ENCODE data around the gene ZNF488.

ZNF488 gene

DNA sequence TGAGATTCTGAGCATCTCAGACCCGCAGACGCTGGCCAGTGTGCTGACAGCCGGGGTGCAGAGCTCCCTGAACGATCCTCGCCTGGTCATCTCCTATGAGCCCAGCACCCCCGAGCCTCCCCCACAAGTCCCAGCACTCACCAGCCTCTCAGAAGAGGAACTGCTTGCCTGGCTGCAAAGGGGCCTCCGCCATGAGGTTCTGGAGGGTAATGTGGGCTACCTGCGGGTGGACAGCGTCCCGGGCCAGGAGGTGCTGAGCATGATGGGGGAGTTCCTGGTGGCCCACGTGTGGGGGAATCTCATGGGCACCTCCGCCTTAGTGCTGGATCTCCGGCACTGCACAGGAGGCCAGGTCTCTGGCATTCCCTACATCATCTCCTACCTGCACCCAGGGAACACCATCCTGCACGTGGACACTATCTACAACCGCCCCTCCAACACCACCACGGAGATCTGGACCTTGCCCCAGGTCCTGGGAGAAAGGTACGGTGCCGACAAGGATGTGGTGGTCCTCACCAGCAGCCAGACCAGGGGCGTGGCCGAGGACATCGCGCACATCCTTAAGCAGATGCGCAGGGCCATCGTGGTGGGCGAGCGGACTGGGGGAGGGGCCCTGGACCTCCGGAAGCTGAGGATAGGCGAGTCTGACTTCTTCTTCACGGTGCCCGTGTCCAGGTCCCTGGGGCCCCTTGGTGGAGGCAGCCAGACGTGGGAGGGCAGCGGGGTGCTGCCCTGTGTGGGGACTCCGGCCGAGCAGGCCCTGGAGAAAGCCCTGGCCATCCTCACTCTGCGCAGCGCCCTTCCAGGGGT, 35.2 kb downstream of the ZNF488 start:
- DNase-seq: no peak

DNA sequence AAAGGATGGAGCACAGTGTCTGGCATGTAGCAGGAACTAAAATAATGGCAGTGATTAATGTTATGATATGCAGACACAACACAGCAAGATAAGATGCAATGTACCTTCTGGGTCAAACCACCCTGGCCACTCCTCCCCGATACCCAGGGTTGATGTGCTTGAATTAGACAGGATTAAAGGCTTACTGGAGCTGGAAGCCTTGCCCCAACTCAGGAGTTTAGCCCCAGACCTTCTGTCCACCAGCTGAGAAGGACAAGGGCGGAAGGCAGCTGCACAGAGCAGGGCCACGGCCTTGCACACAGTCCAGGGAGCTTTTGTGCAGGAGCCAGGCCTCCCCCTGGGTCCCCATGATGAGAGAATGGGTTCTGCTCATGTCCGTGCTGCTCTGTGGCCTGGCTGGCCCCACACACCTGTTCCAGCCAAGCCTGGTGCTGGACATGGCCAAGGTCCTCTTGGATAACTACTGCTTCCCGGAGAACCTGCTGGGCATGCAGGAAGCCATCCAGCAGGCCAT, 35.9 kb downstream of the ZNF488 start, which contains the start of gene RBP3:
RBP3 (plus strand) TSS at position 226 of the 514 bp plus-strand sequence; CDS start at position 348, 122 bp downstream.
- DNase-seq: no peak

DNA sequence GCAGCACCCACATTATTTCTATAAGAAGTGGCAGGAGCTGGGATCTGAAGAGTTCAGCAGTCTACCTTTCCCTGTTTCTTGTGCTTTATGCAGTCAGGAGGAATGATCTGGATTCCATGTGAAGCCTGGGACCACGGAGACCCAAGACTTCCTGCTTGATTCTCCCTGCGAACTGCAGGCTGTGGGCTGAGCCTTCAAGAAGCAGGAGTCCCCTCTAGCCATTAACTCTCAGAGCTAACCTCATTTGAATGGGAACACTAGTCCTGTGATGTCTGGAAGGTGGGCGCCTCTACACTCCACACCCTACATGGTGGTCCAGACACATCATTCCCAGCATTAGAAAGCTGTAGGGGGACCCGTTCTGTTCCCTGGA, 36.8 kb downstream of the ZNF488 start:
- DNase-seq: no peak

DNA sequence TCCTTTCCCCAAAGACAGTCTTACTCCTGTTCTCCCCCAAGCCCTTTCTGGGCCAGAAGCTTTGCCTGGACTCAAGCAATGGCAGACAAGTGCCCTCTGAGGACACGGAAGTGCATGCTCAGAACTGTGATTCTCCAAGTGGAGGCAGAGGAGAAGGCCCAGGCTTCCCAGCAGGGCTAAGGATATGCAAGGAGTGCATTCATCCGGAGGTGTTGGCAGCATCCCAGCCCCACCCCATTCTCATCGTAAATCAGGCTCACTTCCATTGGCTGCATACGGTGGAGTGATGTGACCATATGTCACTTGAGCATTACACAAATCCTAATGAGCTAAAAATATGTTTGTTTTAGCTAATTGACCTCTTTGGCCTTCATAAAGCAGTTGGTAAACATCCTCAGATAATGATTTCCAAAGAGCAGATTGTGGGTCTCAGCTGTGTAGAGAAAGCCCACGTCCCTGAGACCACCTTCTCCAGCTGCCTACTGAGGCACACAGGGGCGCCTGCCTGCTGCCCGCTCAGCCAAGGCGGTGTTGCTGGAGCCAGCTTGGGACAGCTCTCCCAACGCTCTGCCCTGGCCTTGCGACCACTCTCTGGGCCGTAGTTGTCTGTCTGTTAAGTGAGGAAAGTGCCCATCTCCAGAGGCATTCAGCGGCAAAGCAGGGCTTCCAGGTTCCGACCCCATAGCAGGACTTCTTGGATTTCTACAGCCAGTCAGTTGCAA, 37.4 kb downstream of the ZNF488 start:
- no peak for DNase-seq

DNA sequence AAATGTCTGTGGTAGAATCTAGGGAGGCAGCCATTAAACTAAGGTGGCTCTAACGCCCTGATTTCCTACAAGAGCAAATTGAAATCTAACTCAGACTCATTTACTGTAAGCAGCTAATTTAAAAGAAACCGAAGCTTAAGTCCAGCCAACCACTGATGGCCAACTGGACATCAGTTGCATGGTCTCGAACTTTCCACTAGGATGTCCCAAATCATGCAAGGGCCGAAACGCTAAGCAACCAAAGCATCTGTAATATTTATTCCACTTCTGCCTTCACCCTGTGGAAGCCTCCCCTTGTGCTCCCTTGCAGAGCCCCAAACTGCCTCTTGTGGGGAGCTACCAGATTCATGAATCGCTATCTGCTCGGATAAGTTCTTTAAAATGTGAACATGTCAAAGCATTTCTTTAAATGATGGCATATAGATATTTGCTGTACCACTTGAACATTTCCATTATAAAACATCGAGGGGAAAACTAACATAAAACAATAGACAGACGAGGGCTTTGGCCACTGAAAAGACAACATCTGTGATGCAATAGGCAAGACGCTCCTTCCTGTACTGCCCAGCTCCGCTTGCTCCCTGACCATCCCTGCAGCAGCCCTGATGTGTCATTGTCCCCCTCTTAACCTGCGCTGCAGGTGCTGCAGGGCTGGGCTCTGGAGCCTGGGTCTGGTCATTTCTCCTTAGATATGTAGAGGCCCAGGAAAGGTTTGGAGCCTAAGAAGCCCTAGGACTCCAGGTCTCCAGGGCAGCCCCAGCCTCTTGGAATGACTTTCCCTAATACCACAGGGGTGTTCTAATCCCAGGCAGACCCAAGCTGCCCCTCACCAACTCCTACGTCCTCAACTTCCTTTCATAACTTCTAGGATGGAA, 38.9 kb downstream of the ZNF488 start:
- DNase-seq: no peak

DNA sequence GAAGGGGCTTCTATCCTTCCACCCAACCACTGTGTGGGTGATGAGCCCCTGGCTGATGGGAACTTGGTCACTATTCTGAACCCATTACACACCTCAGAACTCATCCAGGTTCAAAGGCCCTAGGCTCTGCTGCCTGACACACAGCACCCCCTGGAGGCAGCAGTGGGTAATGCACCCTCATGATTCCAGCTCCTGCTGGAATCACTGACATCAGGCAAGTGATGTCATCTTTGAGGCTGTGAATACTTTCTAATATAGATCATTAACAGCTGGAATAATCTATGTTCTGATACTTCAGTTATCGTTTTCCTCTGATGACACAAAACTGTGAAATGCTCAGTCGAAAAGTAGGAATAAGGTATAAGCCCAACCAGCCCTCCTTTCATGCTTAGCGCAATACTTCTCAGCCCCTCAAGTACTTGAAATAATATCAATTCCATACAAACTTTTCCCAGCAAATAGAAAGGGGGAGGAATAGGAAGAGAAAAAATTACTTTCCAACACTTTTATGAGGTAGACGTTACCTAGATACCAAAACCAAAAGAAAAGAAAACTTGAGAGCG, 43.4 kb downstream of the ZNF488 start:
- DNase-seq: peak; percentile 47

DNA sequence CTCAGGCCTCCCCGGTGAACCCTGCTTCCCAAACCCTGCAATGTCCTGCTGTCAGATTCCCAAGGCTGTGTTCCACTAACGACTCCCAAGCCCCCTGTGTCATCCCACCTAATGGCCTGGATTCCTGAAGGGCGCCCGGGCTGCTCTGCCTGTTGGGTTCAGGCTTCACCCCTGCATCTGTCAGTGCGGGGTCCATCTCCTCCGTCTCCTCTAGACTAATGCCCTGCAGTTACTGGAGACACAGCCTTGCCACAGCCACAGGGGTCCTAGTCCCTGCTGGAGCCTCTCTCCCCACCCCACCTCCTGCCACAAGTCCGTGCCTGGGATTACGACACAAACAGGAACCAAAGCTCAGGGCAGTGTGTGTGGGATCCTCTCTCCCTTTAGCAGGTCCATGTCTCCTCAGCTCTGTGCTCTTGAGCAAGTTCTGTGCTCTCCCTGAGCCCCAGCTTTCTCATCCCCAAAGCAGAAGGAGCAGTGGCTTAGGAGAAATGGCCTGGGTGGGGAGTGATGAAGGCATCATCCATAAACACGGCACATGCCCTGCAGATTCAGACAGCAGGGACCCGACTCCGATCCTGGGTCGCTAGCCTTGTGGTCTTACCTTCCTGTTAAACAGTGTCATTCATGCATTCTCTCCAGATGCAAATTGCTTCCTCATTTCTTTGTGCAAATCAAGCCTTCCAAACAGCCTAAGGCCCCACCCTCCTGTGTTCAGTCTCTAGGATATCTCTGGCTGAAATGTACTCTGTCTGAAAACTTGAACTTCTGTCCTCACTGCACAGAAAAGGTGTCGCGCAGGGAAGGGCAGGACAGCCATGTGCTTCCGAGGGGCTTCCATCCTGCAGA, 44.1 kb downstream of the ZNF488 start:
- DNase-seq: no peak

DNA sequence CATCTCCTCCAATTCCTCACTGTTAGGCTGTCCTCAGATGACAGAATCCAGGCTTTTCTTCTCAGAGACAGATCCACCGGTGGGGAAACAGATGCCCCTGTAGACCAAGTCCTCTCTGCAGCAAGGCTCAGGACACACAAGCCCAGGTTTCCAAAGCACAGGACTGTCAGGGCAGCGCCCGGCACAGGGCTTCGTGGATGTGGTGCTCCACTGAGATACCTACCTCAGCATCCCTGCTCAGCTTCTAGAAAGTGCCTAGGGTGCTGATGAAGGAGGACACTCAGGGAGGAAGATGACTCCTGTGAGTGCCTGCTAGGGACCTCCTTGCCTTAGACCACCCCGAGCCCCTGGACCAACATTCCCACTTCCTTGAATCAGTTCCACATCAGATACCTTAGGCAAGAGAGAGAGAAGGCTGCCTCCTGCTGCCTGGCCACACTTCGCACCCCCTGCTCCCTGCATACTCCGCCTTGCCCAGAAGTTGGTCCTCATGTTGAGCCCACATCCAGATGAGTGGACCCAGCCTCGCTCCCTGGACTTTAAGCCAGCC, 44.8 kb downstream of the ZNF488 start:
- no peak for DNase-seq

DNA sequence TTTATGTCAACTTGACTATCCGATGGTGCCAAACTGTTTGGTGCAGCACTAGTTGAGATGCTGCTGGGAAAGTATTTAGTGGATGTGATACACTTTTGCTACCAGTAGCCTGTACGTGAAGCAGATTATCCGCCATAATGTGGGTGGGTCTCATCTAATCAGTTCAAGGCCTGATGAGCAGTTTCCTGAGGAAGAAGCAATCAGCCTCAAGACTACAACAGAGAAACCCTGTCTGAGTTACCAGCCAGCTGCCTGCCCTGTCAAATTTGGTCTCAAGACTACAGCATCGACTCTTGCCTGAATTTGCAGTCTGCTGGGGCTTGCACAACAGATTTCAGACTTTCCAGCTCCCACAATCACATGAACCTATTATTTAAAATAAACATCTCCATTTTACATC, 46.8 kb downstream of the ZNF488 start:
- DNase-seq: no peak

DNA sequence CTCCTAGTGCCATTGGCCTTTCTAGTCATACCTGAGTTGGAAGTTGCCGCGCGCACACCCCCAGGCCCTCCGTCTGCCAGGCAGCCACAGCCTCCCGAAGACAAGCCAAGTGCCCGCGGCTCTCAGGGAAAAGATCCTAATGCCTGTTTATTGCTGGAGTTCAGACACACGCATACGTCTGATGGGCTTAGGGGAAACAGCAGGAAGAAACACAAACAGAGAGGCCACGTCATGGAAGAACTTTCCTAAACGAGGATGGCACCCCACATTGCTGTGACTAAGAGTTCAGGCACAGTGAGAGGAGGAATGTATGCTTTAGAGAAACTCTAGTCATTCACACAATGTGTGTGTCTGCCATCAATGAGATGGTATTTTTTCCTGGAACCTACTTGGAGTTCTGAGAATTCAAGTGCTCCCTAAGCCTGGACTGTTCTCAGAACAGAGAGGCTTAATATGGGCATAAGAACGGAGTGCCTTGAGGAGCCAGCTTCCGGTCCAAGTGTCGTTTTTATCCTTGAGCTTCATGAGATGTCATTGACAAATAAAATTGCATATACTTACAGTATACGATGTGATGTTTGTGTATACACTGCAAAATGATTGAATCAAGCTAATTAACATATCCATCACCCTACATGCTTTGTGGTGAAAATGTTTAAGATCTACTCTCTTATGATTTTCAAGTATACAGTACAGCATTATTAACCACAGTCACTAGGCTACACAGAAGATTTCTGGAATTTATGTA, 47.5 kb downstream of the ZNF488 start:
- peak; percentile 59 for DNase-seq

DNA sequence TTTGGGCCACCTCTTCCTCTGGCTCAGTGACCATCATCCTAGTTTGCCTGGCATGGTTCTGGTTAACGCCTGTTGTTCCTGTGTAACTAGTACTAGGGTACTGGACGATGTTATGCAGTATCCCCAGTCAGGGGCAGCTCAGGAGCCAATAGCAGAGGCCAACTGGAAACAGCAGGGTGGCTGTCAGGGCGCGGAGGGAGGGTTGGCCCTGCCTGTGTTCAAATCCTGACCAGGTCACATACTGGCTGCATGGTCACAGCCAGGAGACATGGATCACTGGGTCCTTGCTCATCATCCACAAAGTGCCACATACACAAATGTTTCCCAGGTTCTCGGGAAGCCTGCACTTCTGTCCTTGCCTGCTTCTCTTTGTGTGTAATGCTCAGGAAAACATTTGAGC, 48.2 kb downstream of the ZNF488 start:
- no peak for DNase-seq

DNA sequence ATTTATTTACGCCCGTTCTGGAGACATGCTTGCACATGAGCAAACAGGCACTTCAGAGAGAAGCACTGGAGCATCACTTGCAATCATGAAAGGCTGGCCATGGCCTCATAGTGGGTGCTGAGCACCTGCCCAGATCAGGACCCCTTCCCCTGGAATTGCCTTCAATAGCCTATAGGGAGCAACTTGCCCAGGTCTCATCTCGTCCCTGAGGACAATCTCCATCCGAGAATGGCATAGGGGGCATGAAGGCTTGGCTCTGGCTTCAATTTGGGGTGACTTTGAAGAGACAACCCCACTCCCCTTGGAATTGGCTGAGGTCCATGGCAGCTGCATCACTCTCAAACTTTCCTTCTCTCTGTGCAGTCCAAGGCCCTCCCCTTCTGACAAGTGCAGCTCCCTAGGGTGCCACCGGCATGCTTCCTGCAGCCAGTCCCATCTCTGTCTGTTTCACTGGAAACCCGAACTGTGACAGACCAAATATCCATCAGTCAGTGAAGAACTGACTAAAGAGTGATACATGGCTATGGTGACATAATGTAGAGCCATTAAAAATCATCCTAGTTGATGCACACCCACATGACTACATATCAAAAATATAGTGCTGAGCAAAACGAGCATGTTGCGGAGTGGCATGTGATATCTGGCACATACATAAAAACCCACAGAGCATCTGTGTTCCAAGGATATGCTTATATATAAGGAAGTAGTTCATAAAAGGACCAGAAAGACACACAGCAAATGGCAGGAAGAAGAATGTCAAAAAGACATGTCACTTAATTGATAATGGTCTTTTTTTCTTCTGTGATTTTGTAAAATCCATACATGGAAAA, 49.4 kb downstream of the ZNF488 start:
- no peak for DNase-seq

DNA sequence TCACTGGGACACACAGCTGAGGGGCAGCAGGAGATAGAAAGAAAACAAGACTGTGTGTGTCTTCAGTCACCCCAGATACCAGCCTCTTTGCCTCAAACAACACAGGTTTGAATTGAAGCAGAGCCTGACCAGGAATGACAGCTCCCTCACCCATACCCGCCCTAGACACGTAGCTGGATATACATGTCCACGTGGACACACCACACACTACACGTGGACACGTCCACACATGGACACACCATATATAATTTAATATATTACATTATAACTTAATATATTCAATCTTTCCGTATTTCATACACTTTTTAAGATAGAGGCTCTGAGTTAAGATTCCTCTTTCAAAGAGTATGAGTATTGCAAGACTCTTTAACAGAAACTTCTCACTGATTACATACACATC, 50.6 kb downstream of the ZNF488 start:
- no peak for DNase-seq

DNA sequence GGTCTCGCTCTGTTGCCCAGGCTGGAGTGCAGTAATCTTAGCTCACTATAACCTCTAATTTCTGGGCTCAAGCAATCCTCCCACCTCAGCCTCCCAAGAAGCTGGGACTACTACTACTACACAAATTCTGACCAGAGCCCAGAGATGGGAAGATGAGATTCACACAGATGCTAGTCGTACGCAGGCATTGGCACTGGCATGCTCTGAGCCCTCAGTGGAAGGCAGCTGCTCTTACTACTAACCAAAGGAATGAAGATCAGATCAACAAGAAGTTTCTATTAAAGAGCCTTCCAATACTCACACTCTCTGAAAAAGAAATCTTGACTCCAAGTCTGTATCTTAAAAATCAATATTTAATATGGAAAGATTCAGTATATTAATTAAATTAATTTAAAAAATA, 51.1 kb downstream of the ZNF488 start:
- DNase-seq: no peak

DNA sequence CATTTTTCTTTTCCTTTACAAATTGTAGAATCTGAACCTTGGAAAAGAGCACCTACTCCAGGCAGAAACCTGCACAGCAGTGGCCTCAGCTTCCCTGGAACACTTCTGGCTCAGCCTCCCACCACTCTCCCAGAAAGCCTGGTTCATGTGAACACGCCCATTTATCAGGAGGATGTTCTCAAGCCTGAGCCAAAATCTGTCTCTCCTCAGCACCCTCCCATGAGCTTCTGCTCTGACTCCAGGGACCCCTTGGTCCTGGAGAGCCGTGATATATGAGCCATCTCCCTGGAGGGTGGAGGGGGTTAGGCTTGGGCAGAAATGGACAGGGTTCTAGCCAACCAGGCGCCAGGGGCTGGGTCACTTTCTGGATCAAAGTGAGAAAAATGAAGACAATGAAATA, 51.7 kb downstream of the ZNF488 start:
- DNase-seq: no peak

DNA sequence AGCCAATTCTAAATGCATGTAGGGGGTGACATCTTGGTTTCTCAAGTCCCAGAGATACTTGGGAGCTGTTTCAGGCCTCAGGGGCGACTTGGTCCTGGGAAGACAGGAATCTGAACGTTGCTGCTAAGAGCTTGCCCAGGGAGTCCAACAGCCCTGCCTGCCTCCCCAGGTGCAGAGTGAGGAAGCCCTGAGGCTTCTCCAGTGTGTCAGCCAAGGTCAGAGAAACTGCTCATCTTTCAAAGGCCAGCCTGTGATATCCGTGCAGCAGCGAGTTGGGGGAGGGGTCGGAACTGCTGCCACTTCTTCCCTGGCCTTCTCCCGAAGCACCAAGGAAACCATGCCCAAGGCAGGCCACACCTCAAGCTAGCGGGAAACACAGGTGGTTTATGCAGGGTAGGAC, 52.1 kb downstream of the ZNF488 start:
- no peak for DNase-seq

DNA sequence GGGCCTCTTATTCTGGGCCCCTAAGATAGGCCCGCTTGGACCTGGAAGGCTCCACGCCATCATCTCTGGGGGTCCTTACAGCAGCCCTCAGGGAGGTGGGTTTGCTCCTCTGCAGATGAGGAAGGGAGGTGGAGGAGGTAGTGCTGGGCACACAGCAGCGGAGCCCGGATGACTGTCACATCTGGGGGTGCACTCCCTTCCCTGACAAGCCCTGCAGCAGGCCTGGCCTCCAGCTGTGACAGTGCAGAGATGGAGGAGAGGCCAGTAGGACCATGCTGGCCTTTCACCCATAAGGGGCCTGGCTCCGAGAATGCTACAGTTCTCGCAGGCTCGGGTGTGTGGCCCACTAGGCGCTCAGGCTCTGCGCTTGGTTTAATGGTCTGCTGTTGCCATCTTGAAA, 52.6 kb downstream of the ZNF488 start:
- no peak for DNase-seq

DNA sequence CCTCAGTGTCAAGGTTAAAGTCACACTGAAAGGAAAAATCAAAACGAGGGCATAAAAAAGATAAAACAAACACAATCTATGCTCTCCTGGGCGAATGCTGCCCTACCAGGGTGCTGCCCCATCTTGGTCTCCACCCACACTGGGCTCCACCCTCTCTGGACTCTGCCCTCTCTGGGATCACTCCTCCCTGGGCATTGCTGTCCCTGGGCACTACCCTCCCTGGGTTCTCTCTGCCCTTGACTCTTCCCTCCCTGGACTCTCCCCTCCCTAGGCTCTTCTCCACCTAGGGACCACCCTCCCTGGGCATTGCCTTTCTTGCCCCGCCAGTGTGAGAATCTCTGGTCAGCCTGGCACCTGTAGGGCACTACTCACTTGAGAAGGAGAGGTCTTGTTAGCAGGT, 53.3 kb downstream of the ZNF488 start:
- no peak for DNase-seq

DNA sequence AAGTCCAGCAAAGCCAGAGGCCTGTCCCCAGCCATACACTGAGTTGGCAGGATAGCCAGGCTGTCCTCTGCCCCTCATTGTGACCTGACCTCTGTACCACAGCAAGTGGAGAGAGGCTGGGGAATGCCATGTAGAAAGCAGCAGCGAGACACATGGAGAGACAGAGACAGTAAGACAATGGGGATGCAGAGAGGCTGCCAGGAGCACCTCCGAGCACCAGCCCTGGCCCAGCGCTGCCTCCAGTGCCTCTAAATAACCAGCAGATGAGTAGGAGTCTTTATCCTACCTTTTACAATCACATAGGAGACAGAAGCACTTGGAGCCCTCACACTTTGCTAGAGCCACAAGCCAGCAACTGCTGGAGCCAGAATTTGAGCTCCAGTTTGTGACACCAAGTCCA, 53.7 kb downstream of the ZNF488 start:
- DNase-seq: no peak

DNA sequence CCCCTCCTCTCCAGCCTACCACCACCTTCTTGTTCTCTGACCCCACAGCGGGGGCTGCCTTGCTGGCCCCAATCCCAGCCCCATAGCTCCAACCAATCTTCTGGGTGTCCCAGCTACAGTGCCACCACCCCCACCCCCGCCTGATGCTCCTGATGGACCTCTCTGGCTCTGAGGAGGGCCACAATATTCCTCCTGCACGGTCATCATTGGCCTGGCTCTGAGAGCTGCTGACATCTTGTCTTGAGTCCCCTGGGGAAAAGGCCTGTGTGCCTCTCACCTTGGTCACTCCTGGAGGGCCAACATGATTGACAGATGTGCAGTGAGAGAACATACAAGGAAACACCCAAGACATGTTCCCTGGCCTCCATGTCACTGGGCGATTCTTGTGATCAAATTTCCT, 54.2 kb downstream of the ZNF488 start:
- no peak for DNase-seq

All from fibroblast of skin of scalp (primary cell).